Measurements from ENCODE around the gene KIF16B.
"Not testable (repeated sequence)": the region's sequence is repeated elsewhere in the genome, so short reads cannot be mapped to it uniquely, and the experiment has no call there.

KIF16B gene

DNA sequence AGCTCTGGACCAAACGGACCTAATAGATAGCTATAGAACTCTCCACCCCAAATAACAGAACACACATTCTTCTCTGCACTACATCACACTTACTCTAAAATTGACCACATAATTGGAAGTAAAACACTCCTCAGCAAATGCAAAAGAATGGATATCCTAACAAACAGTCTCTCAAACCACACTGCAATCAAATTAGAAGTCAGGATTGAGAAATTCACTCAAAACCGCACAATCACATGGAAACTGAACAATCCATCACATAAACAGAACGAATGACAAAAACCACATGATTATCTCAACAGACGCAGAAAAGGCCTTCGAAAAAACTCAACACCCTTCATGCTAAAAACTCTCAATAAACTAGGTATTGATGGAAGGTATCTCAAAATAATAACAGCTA, 50.6 kb downstream of the KIF16B start:
- DNase-seq = peak in 1 of 4 experiments; percentile 10

DNA sequence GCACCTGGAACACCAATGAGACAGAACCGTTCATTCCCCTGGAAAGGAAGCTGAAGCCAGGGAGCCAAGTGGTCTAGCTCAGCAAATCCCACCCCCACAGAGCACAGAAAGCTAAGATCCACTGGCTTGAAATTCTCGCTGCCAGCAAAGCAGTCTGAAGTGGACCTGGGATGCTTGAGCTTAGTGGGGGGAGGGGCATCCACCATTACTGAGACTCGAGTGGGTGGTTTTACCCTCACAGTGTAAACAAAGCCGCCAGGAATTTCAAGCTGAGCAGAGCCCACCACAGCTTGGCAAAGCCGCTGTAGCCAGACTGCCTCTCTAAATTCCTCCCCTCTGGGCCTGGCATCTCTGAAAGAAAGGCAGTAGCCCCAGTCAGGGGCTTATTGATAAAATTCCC, 53.1 kb downstream of the KIF16B start:
- no peak for DNase-seq

DNA sequence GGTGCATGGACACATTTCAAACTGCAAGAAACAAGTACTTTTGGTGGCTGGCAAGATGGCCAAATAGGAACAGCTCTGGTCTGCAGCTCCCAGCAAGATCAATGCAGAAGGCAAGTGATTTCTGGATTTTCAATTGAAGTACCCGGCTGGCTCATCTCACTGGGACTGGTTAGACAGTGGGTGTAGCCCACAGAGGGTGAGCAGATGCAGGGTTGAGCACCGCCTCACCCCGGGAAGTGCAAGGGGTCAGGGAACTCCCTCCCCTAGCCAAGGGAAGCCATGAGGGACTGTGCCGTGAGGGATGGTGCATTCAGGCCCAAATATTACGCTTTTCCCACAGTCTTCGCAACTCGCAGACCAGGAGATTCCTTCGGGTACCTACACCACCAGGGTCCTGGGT, 53.6 kb downstream of the KIF16B start:
- not testable (repeated sequence) for DNase-seq

DNA sequence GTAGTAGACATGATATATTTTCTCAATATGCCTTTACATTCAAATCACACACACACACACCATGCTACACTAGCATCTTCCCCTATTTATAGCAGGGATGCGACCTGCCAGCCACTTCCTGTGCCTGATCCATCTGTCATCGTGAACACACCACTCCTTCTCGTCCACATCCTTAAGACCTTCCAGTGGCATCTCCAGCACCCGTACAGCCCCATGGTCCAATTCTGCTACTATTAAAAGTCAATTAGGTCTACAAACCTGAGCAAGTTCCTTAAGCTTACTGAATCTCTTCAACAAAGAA, 54.5 kb downstream of the KIF16B start:
- no peak for DNase-seq

DNA sequence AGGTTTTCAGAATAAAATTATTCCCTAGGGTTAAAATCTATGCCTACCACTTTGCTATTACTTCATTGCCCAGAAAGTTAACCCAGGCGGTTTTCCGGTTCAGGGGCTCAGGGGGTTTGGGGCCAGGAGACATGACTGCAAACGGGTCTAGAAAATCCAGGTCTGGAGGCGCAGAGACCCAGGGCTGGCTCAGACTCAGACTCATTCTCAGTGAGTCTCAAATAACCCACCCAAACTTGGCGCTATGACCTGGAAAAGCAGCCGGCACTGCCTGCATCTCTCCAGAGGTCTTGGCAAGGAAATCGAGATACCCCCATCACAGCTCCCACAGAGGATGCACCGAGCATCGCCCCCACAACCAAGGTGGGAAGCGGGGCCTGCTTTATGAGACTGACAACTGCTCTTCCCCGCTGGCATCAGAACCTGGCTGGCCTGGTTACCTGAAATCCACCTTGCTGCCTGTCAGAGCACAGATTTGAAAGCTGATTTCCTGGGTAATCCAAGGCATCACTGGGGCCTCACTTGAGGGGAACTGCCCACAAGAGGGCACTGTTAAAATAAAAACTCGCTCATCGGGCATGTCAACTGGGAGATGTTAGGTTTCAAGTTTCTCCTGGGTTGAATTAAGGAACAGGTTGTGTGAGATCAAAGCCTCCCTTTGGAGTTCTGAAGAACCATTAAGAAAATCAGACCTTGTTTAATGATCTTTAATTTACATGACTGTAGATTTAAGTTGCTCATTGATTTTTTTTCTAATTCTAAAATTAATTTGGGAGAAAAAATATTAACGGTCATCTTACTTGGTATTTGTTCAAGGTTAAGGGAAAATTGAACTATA, 55.1 kb downstream of the KIF16B start:
- peak; percentile 61 to 68 (median 62) for DNase-seq

DNA sequence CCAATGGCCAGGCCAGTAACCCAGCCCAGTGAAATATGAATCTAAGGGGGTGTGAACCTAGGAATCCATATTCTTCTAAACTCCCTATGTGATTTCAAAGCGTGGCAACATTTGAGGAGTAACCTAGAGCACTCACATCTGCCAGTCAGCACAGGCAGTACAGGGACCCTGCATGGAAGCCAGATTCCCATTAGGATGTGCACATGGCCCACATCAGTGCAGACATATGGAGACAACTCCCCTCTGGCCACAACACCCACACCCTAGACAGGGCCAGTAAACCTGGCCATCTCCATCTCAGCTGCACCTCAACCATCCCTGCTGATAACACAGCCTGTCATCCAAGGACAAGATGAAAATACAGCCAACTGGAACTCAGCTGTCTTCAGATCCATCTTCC, 56.5 kb downstream of the KIF16B start:
- DNase-seq = no peak

DNA sequence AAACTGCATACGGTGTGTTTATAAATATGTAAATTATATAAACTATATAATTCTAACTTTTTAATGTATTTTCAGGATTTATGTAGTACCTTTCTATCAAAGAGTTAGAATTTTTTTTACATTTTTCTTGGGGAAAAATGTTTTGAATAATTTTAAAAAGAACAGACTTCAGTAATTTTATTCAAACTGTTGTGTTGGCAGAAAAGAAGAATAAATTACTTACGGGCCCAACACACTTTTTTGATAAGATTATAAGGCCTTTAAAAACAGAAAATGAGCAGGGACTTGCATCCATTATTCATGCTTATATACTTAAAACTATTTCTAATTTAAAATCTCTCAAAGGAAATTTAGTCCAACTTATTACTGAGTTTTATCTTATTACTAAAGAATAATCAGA, 58.2 kb downstream of the KIF16B start:
- no peak for DNase-seq

DNA sequence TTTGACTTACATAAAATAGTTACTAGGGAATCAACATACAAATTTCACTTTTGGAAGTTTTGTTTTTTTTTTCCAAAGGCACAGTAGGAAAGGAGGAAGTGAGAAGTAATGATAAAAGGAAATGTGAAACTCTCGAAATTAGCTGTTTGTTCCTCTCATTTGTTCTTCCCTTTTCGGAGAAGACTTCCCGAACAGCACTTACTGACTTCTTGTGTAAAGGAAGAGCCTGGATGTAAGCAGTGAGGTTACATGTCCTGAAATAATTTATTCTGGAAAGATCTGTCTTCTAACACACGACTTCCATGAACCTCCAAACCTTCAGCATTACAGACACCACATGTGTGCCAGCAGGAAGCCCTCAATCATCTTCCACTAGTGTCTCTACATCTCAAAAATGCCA, 59.1 kb downstream of the KIF16B start:
- DNase-seq = peak; percentile 42 to 82 (median 64)

DNA sequence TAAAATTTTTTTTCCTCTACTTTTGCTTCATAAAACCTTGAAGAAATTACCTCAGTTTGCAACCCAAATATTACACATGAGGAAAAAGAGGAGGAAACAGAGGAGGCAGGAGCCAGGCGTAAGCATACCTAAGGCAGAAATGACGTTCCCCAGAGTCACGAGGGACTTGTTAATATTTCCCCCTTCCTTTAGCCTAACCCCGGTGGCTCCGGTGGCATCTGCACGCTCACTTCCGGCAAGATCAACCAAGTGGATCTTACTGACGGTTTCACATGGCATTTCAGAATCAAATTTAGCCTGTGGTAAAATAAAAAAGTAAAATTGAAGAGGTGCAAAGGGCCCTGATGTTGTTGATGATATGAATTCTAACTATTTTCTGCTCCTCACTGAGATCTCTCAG, 67.4 kb downstream of the KIF16B start:
- no peak for DNase-seq

DNA sequence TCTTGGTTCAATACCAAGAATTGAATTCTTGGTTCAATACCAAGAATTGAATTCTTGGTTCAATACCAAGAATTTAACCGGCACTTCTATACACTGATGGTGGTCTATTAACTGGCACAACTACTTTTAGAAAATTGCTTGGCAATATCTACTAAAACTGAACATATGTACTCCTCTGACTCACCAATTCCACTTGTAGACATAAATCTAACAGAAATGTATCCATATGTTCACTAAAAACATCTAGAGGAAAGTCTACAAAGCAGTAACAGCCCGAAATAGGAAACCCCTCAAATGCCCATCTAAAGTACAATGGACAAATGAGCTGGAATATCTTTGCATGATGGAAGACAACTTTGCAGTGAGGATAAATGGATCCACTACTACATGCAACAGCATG, 71.9 kb downstream of the KIF16B start:
- DNase-seq = no peak

DNA sequence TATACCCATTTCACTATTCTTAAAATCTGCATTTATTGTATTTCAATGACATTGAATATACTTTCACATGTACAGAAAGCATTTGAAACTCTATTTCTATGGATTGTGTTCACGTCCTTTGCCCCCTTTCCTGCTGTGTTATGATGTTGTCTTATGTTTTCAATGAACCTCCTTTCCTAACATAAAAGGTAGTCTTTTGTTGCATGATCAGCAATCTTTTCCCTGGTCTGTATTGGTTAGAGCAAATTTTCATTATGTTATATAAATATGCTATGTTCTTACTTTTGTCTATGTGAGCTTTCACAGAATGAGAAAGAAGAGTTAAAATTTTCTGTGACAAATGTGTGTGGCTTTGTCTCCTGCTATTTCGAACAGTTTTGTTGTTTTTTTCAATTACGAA, 73.1 kb downstream of the KIF16B start:
- no peak for DNase-seq

DNA sequence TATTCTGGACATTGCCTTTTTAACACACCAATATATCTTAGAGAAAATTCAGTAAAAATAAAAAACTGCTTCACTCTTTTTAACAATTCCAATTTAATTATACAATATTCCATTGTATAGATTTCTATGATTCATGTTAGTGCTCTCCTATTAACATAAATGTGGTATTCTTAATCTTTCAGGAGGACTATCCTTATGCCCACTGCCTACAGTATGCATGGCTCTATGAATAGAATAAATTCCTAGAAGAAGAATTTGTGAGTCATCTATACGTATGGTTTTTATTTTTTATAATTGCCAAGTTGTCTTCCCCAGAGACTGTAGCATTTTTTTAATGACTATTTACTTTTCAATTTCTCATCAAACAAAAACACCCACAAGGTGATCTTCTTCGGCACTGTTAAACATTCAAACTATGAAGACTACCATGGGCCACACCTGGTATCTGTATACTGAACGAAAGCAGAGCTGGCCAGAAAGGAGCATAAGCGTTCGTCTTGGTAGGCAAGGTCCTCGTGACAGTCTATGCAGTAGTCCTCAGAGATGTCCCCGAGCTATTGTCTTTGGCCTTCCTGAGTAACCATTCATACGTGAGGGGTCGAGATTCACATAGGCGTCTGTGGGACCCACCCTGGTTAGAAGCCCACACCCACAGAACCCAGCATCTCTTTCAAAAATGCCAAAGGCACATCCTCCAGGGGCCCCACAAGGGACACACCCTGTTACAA, 74.6 kb downstream of the KIF16B start:
- no peak for DNase-seq

DNA sequence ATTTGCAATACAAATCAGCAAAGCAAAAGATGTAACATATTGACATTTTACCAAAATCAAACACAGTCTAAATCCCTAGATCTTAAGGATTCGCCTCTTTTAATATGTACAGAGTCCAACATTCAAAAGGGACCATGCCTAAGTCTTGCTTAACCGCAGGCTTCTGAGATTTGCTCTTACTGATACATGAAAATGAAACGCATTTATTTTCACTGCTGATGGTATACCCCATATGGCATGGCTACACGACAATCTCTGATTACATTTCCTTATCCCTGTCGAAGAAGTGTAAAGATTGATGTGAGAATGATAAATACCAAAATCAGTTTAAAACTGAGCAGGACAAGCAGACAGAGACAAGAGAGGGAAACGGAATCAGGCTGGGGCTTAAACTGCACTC, 75.4 kb downstream of the KIF16B start:
- DNase-seq = no peak

DNA sequence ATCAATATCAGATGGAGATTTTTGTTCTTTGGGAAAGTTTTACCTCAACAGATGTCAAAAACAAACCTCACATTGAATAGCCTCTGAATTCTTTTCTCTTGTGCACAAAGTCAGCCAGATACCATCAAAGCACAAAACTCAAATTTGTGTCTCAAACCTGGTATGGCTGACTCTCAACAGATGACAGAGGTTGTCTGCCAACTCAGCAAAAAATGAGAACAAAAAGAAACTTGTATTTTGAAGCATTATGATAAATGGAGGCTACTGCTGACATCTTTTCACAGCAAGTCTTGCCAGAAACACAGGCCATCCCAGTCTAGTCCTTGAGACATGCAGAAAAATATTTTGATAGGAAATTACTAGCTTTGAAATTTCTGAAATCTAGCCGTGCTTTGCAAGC, 79.8 kb downstream of the KIF16B start:
- DNase-seq = no peak

DNA sequence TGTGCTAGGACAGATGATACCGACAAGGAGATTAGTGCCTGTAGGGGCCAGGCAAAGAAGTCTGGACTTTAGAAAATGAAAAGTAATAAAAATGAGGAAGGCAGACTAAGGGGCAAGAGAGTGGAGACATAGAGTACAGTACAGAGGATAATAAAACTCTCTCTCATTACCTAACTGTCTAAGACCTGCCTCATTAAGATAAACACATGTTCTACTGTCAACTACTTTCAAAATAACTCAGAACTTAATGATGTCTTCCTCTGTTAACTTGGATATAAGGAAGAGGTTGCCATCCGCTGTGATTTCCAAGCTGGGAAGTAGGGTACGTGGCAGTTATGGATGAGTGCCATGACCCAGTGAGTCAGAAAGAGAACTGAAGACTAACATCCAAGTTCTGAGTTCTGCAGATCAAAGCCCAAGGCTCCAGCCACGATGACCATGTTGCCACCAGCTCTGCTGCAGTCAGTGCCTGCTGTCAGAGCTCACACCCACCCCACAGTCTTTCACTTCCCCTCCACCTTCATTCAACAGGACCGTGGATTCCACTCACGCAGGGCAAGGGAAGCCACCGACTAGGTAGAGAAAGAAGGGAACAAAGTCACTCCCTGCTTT, 81.8 kb downstream of the KIF16B start:
- DNase-seq = peak; percentile 58 to 77 (median 67)

DNA sequence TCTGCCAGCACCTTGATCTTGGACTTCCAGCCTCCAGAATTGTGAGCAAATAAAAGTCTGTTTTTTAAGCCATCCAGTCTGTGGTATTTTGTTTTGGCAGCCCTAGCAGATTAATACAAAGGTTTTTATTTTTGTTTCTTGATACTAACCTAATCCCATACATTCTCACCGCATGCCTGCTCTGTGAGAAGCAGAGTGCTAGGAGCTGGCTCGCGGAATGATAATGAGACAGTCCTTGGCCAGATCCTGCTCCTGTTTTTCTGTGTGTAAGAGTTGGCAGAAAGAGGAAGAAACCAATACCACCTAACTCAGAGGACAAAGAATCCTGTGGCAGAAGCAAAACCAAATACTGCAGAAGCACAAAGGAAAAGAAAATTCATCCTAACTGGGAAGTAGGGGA, 82.6 kb downstream of the KIF16B start:
- peak in 2 of 4 experiments; percentile 15 to 24 for DNase-seq

DNA sequence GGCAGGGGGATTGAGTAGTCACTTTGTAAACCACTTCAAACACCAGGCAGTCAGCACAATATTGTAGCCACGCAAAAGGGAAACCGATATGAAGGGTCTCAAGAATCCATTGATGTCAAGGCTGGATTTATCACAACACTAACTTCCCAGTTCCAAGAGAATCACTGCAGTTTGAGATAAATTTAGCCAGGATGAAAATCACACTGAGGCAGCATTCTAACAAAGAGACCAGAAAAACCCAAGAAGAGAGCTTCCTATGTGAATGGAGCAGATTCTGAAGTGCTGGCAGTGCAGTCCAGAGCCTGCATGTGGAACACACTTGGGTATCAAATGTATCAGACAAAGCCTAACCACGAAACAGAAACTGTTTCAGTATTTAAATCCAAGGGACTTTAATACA, 84.6 kb downstream of the KIF16B start:
- no peak for DNase-seq

DNA sequence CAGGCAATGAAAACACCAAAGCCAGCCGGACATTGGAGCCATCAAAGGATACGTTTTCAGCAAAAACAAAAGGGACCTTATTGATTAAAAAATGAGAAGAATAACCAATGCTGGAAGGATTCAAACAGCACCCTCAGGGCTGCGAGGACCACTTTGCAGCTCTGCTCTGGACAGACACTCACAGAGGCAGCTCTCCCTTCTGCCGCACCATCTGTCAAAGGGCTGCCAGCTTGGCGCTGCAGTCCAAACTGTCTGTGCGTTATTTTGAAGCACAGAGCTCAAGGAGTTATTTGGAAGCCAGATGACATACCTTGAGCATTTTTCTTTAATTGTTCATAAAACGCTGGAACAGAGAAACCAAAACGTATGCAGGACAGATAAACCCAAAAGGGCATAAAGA, 85.2 kb downstream of the KIF16B start:
- DNase-seq = no peak

DNA sequence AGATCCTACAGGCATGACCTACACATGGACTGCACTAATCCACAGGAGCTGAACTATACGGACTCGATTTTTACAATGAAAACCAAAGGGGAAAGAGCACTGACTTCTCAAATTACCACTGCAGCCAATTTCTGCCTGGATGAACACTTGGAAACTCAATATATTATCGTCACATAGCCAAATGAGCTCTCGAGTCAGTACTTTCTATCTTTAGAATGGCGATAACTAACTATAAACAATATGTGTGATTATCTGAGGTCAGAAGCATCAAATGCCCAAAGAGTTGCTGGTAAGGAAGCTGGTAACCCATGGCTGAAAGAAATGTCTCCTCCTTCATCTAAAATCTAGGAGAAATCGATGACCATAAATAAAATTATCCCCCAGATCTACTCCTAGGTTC, 86.7 kb downstream of the KIF16B start:
- no peak for DNase-seq

DNA sequence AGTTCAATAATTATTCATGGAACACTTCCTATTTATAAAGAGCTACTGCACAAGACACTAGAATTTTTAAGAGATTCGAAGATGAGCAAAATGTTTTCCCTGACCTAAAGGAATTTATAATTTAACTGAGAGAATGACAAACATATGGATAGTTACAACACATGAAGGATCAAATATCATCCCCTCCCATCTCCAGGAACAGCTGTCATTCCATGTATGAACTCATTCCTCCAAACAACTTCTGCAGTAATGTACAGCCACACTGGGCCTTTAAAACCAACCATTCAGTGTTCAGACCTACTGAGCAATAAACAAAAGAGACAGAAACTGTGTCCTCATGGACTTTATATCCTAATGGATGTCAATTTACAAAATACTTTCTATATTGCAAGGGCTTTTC, 87.8 kb downstream of the KIF16B start:
- DNase-seq = no peak

DNA sequence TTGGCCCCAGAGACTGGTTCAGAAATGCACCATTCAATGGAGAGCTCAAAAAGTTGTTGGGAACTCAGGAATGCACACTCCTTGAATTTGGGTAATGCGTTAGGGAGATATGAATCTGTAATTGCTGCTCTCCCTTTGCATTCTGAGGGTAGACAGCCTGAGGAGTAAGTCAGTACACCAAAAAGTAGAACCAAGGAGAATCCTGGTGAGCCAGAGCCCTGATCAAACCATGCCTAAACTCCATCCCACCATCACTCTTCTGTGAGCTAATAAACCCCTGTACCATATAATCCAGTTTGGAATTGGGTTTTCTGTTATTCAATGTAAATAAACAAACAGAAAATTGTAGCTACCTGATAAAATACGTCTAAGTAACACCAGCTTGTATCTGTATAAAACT, 90.2 kb downstream of the KIF16B start:
- no peak for DNase-seq

DNA sequence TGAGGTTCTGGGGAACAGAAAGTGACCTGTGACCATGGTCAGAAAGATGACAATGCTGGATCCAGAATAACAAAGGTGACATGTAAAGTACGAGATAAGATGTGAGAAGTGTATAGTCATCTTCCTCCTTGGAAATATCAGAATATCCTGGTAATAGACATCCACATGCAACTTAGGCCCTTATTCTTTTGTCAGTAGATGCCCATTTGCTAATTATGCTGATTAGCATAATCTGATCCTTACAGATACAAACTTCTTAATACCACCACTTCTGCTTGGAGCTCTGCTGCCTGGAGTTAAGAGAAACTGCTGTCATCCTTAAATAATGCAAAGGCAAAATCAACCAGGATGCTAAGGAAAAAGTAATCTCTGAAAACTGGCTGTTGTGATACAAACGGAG, 91.3 kb downstream of the KIF16B start:
- DNase-seq = no peak

DNA sequence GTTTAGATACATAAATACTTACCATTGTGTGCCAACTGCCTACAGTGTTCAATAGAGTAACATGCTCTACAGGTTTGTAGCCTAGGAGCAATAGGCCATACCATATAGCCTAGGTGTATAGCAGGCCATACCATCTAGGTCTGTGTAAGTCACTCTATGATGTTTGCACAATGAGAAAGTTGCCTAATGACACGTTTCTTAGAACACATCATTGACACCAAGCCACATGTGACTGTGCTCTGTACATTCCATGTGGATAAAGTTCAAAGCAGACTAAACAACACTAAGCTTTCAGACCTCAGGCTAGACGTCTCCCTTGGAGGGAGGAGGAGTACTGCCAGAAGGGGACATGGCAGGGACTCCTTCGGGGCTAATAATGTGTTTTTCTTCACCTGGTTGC, 93.6 kb downstream of the KIF16B start:
- DNase-seq = no peak

DNA sequence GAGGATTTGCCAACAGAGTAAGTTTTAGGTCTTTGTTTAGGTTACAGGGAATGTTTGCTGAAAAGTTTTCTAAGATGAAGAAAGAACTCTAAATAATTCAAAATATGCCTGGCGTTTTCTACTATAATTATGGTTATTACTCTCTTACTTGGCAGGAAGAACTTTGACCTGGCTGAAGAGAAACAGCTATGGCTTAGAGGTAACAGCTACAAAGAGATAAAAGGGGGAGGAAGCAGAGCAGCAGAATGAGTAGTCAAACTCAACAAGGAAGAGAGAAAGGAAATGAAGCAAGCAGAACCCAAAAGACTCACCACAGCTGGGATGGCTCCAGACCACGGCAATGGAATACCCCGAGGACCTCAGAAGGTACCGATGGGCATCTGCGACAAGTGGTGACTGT, 95.6 kb downstream of the KIF16B start:
- no peak for DNase-seq

Measured in suppressor macrophage (primary cell).